HG03039 (cell line): ENCODE data around the gene CCIN.
A peak's percentile ranks its signal among the peaks of the same experiment; 100 is the strongest.

ENCODE experiments used
- ATAC-seq: cut with Tn5 transposase; IDR thresholded peaks from one replicate; pipeline ENCODE4 v1.9.1; 2021; ENCODE audit warnings: mild to moderate bottlenecking, moderate library complexity; ENCODE audit not compliant: unreplicated experiment

The CCIN gene

GRCh38 chr9:36188212-36188611 lies 19.0 kb downstream of the CCIN start:
- ATAC-seq, result no peak

GRCh38 chr9:36189976-36190375 lies 20.8 kb downstream of the CCIN start:
- ATAC-seq, result no peak

DNA sequence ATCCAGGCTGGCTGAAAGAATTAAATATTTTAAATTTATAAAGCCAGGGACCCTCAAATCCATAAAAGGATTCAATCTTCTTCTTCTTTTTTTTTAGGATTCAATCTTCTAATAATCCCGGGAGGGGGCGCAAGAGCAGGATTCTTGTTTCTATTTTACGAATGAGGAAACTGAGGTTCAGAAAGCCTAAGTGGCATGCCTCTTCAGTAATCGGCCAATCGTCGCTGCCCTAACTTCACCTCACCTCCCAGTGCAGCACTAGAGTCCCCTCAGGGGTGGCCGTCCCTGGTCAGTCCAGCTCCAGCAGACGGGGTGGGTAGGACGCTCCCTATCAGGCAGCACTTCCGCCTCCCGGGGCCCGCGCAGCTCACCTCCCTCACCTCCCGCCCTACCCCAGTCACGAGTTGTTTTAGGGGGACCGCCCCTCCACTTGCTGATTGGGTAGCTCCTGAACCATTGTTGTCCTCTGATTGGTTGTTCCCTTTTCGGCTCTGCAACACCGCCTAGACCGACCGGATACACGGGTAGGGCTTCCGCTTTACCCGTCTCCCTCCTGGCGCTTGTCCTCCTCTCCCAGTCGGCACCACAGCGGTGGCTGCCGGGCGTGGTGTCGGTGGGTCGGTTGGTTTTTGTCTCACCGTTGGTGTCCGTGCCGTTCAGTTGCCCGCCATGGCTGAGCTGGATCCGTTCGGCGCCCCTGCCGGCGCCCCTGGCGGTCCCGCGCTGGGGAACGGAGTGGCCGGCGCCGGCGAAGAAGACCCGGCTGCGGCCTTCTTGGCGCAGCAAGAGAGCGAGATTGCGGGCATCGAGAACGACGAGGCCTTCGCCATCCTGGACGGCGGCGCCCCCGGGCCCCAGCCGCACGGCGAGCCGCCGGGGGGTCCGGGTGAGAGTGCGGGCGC lies 21.5 kb downstream of the CCIN start, which contains the start of gene CLTA:
Gene CLTA (plus strand): TSS at position 534 of the 902 bp plus-strand sequence. CDS start 136 bp downstream, at position 670.
- ATAC-seq, result peak; percentile 97

- ATAC-seq, result peak; percentile 8
Observed at GRCh38 chr9:36191290-36191645, 22.1 kb downstream of the CCIN start.

- ATAC-seq, result no peak
Observed at GRCh38 chr9:36191686-36192085, 22.5 kb downstream of the CCIN start.

GRCh38 chr9:36192196-36192595 lies 23.0 kb downstream of the CCIN start:
- no peak for ATAC-seq

DNA sequence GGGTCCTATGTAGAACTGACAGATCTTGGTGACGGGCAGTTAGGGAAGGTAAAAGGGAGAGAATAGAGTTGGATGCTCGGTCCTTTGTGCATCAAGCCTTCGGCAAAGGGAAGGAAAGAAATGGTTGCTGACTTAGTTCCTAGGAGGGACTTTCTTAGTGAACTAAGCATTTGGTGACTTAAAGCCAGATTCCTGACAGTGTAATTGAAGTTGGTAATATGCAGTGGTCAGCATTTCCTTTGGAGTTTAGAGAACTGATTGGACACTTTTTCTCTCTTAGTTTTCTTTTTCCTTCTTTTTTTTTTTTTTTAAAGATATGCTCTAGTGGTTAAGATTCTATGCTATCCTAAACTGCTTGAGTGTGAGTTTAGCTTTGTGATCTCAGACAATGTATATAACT lies 23.8 kb downstream of the CCIN start:
- ATAC-seq, result no peak

DNA sequence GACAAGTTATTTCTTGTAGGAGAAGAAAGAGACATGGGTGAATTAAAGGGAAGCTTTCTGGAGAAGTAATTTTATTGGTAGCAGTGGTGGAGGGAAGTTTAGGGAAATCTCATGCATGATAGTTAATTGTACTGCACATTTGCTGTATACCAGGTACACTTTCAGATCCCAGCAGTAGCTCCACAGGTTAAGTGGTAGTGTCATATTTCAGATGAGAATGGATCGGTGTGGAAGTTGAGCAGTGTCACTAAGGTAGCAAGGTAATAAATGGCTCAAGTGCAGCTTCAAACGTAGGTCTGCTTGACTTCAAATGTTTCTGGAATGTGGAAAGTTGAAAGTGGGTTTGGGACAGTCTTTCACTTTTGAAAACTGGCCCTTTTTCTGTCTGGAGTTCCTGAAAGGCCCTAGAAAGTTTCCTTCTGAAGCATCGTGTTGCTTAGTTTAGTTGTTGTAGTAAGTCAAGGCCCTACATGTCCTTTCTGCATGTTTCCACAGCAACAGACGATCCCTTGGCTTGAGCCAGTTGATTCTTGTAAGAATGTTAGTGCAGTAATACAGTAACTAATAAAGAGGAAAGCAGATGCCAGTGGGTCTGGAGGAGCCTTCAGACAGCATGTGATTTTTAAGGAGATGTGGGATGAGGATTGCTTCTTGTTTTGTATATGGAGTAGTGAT lies 25.3 kb downstream of the CCIN start:
- ATAC-seq, result no peak

GRCh38 chr9:36204906-36205547 lies 35.8 kb downstream of the CCIN start:
- no peak for ATAC-seq

GRCh38 chr9:36207016-36207415 lies 37.8 kb downstream of the CCIN start:
- ATAC-seq, result no peak

DNA sequence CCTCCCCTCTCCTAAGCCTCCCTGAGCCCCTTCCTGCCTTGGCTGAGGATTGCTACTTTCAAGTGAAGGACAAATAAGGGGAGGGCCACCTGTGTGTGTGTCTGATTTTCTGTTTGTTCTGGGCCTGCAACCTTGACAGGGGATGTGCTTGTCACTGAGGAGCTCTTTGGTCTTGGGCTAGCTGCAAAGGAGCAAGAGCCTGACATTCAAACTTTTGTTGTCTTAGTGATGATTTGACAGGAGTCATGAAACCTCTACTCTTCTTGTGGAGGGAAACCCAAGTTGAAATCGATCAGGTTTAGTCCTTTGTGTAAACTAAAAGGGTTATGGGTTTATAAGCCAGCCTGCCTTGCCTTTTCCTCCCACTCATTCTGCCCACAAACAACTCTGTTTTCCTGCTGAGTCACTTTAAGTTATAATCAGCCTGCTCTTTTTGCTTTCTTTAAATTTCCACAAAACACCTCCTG lies 38.4 kb downstream of the CCIN start:
- ATAC-seq, result no peak

DNA sequence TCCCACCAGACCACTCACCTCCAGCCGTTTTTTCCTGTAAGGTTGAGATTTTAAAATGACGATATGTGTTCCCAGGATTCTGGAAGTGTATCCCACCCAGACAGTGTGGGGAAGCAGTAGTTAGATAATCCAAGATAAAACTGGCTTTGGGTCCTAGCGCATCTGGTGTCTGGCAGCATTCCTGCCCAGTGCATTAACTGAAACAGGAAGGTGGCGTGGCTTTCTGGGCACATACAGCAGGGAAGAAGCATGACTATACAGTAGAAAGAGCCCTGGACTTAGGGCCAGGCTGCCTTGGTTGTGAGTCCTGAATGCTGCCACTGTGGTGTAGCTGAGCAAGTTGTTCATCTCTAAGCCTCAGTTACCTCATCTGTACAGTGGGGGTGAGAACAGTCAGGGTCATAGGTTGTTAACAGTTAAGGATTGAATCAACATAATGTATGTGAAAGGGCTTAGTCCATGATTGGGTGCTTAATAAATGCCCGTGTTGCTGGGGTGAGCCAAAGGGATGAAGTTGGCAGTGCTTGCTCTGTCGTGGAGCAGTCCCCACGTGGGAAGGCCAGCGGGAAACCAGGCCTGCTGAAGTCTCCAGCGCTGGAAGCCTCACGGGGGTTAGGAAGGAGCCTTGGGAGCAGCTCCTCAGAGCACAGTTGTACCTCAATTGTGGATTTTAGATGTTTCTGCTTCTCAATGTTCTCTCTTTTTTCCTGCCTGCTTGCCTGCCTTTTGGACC lies 39.5 kb downstream of the CCIN start:
- ATAC-seq, result no peak

DNA sequence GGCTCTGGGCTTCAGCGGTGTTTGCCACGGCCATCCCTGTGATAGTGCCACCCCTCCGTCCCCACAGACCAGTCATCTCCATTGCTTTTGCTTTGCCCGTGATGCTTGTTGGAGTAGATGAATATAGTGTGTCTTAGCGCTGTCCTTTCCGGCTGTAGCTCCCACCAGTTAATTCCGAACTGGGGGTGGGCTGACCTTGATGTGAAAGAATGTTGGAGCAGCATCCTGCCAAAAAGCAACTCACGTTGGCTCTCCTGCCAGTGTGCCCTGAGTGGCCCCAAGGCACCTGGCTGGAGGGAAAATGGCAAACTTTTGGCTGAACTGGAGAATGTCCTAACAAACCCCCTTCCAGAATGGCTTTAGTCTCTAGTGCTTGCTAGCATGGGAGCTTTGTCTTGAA lies 41.5 kb downstream of the CCIN start:
- no peak for ATAC-seq

DNA sequence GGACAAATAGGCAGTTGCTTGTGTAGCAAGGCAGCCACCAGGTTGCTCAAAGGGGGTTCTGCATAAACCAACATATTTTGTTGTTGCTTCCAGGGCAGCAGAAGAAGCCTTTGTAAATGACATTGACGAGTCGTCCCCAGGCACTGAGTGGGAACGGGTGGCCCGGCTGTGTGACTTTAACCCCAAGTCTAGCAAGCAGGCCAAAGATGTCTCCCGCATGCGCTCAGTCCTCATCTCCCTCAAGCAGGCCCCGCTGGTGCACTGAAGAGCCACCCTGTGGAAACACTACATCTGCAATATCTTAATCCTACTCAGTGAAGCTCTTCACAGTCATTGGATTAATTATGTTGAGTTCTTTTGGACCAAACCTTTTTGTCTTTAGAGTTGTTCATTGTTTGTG lies 42.3 kb downstream of the CCIN start:
- ATAC-seq, result no peak

GRCh38 chr9:36213387-36213786 lies 44.2 kb downstream of the CCIN start:
- ATAC-seq, result no peak

DNA sequence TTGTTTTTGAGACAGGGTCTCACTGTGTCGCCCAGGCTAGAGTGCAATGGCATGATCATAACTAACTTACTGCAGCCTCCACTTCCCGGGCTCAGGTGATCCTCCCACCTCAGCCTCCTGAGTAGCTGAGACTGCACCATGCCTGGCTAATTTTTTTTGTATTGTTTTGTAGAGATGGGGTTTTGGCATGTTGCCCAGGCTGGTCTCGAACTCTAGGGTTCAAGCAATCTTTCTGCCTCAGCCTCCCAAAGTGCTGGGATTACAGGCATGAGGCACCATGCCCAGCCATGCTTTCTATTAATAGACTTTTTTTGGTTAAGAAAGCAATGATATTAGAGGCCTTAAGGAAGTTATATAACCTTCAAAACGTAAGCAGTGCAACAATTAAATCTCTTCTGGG lies 44.8 kb downstream of the CCIN start:
- no peak for ATAC-seq

- no peak for ATAC-seq
Observed at GRCh38 chr9:36214571-36214970, 45.4 kb downstream of the CCIN start.

GRCh38 chr9:36217256-36217968 lies 48.2 kb downstream of the CCIN start:
- ATAC-seq, result no peak

- ATAC-seq, result no peak
Observed at GRCh38 chr9:36218011-36218410, 48.8 kb downstream of the CCIN start.

DNA sequence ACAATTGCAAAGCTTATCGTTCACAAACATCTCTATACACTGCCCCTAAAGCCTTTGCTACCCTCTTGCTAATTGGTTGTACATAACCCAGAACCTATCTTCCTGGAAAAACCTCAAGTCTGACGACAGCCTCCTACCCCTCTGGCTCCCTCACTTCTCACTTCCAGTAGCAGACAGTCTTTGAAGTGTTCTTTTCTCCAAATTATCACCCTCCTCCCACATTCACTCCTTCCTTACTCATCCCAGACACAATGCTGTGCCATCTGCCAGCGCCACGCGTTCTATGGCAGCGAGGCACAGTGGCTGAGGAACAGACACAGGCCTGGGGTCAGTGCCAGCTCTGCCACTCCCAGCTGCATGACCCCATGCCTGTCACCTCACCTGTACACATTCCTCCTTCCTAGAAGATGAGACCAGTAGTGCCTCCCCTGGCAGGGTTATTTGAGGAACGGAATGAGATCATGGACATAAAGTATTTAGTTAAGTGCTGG lies 49.3 kb downstream of the CCIN start:
- no peak for ATAC-seq
